SU-DHL-6 (cell line): ENCODE results near the gene KIR3DL3.
"Not testable (repeated sequence)": the region's sequence is repeated elsewhere in the genome, so short reads cannot be mapped to it uniquely, and the experiment has no call there.

Experiments used
- H2AFZ ChIP-seq: fragments of 200-600 bp; sonication (generic); 2 replicates; pipeline ENCODE4 v1.6.1; 2014; ENCODE audit warnings: low read depth, mild to moderate bottlenecking, moderate library complexity, mixed read lengths, antibody characterized with exemption, low read length; ENCODE audit not compliant: severe bottlenecking
- H3F3A ChIP-seq: fragments of 200-600 bp; shearing (Covaris generic); 2 replicates; pipeline ENCODE4 v1.6.0; 2016; ENCODE audit warnings: antibody characterized with exemption, mild to moderate bottlenecking; ENCODE audit not compliant: insufficient read depth
- H3K27ac ChIP-seq: fragments of 200-600 bp; sonication (generic); 2 replicates; pipeline ENCODE4 v1.5.1; 2016; ENCODE audit warnings: low read depth, mild to moderate bottlenecking, low read length, moderate library complexity, mixed read lengths
- H3K27me3 ChIP-seq: fragments of 200-600 bp; sonication (generic), shearing (Covaris generic); 2 replicates; pipeline ENCODE4 v1.6.0; 2014; ENCODE audit warnings: mild to moderate bottlenecking, low read length
- H3K36me3 ChIP-seq: fragments of 200-600 bp; sonication (generic); 2 replicates; pipeline ENCODE4 v1.6.1; 2014; ENCODE audit warnings: mild to moderate bottlenecking, low read length, mixed read lengths
- H3K4me2 ChIP-seq: fragments of 300-600, 200-600 bp; shearing (Covaris generic), sonication (generic); 2 replicates; pipeline ENCODE4 v1.6.0; 2014; ENCODE audit warnings: low read length, low read depth, mild to moderate bottlenecking; ENCODE audit not compliant: poor library complexity, severe bottlenecking
- H3K4me3 ChIP-seq: fragments of 200-600 bp; sonication (generic); 2 replicates; pipeline ENCODE4 v1.5.1; 2014; ENCODE audit warnings: antibody characterized with exemption, low read length, mild to moderate bottlenecking, mixed read lengths; ENCODE audit not compliant: insufficient read depth, poor library complexity, severe bottlenecking
- H3K79me2 ChIP-seq: fragments of 200-600 bp; sonication (generic); 2 replicates; pipeline ENCODE4 v1.6.1; 2014; ENCODE audit warnings: mild to moderate bottlenecking, low read length, moderate library complexity; ENCODE audit not compliant: insufficient read depth
- H3K9ac ChIP-seq: fragments of 200-600 bp; sonication (generic); 2 replicates; pipeline ENCODE4 v1.7.0; 2014; ENCODE audit warnings: mild to moderate bottlenecking, low read length
- H3K9me2 ChIP-seq: fragments of 200-600 bp; sonication (generic); replicated peaks from 2 replicates; pipeline ENCODE4 v1.6.1; 2014; ENCODE audit warnings: low read length; ENCODE audit not compliant: insufficient read depth
- H3K9me3 ChIP-seq: fragments of 200-600 bp; sonication (generic); 2 replicates; pipeline ENCODE4 v1.6.1; 2014; ENCODE audit warnings: low read length, mixed read lengths; ENCODE audit not compliant: insufficient read depth
- H4K20me1 ChIP-seq: fragments of 200-600 bp; sonication (generic); 2 replicates; pipeline ENCODE4 v1.6.1; 2014; ENCODE audit warnings: low read depth, mild to moderate bottlenecking, antibody characterized with exemption, low read length, moderate library complexity, mixed read lengths

The KIR3DL3 gene

DNA sequence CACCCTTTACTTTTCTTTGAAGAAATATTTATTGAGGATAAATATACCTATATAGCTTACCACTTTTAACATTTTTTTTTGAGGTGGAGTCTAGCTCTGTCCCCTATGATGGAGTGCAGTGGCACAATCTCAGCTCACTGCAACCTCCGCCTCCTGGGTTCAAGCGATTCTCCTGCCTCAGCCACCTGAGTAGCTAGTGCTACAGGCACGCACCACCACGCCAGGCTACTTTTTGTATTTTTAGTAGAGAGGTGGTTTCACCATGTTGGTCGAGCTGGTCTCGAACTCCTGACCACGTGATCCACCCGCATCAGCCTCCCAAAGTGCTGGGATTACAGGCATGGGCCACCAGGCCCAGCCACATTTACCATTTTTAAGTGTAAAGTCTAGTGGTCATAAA lies 51.6 kb downstream of the KIR3DL3 start:
- H3K9ac ChIP-seq, H3K4me2 ChIP-seq, H3K27ac ChIP-seq, H3F3A ChIP-seq, H3K4me3 ChIP-seq, H3K9me2 ChIP-seq, H3K36me3 ChIP-seq, H3K27me3 ChIP-seq, H3K9me3 ChIP-seq, H4K20me1 ChIP-seq, H2AFZ ChIP-seq, H3K79me2 ChIP-seq: not testable (repeated sequence)

DNA sequence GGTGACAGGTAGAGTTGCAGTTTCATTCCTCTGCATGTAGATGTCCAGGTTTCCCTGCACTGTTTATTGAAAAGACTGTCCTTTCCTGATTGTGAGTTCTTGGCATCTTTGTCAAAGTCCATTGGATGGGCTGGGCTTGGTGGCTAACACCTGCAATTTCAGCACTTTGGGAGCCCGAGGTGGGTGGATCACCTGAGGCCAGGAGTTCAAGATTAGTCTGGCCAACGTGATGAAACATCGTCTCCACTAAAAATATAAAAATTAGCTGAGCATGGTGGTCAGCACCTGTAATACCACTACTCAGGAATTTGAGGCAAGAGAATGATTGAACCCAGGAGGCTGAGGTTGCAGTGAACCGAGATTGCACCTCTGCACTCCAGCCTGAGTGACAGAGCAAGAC lies 53.6 kb downstream of the KIR3DL3 start:
- not testable (repeated sequence) for H3K9me3 ChIP-seq, H3K36me3 ChIP-seq, H3K4me3 ChIP-seq, H3K9ac ChIP-seq, H4K20me1 ChIP-seq, H3K4me2 ChIP-seq, H2AFZ ChIP-seq, H3K79me2 ChIP-seq, H3F3A ChIP-seq, H3K9me2 ChIP-seq, H3K27me3 ChIP-seq, H3K27ac ChIP-seq

DNA sequence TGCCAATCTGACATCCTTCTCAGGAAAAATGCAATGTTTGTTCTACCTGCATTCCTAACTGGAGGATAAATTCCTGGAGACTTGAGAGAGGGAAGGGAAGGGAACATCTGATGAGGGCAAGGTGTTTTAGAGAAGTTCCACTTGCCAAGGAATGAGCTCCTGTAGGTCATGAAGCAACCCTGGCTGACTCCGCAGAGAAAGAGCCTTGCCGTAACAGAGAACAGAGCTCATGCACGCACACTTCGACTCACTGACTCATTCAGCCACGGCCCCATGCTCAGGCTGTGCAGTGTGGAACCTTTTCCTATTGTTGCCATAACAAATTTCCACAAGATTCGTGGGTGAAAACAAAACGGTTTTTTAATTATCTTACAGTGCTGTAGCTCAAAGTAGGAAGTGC lies 54.7 kb downstream of the KIR3DL3 start:
- not testable (repeated sequence) for H3K9ac ChIP-seq, H3F3A ChIP-seq, H3K27ac ChIP-seq, H2AFZ ChIP-seq, H4K20me1 ChIP-seq, H3K36me3 ChIP-seq, H3K9me2 ChIP-seq, H3K9me3 ChIP-seq, H3K4me2 ChIP-seq, H3K27me3 ChIP-seq, H3K79me2 ChIP-seq, H3K4me3 ChIP-seq

DNA sequence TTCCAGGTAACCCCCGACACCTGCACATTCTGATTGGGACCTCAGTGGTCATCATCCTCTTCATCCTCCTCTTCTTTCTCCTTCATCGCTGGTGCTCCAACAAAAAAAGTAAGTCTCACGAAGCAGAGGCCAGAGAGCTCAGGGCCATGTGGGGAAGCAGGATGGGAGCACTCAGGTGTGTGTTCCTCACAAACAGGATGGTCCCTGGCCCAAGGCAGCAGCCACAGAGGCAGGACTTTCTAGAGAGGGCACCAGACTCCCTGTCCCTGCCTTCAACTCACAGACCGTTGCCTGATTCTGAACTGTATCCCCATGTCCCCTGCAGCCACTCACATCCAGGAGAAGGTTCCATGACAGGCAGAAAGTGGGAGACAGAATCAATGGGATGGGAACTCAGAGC lies 58.7 kb downstream of the KIR3DL3 start:
- not testable (repeated sequence) for H3K27ac ChIP-seq, H3K27me3 ChIP-seq, H3K9ac ChIP-seq, H3K9me3 ChIP-seq, H3K4me3 ChIP-seq, H4K20me1 ChIP-seq, H3K4me2 ChIP-seq, H3K9me2 ChIP-seq, H3K36me3 ChIP-seq, H3K79me2 ChIP-seq, H3F3A ChIP-seq, H2AFZ ChIP-seq
